NCI-H524 treated with DMSO at 0.1 percent for 48 hours (cell line): ENCODE results near the gene TBX6.

ENCODE experiments used
- DNase-seq: peaks from one replicate; lab custom pipeline; 2025; lab: John Stamatoyannopoulos, UW

TBX6 gene

DNA sequence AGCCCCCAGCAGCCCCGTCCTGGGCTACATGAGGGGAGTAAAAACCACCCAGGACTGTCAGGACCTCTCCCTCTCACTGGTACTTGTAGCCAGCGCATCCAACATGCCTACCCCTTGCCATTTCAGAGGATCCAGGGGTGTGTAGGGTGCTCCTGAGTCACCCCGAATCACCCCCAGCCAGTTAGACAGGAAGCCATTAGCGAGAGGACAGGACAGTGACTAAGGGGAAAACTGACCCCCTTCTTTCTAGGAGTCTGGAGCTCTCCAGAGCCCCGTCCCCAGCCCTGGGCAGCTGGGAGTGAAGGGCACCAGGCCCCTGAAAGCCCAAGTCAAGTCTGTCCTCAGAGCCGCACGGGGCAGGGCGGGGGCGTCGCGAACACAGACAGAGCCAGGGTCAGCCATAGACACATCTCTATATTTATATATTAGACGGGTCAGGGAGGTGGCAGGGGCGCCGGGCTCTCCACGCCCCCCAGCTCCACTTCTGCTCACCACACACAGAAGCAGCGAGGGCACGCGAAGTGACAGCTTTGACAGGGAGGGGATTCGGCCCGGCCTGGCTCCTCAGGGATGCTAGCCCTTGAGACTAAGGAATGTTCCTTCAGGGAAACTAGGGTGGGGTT, 22.1 kb upstream of the TBX6 start:
- no peak for DNase-seq

- no peak for DNase-seq
Measured at GRCh38 chr16:30113031-30113710, 21.4 kb upstream of the TBX6 start, which contains the start of gene GDPD3. TSS of gene GDPD3 (minus strand) at chr16:30113537. CDS start at chr16:30113478, 59 bp downstream.

- no peak for DNase-seq
Measured at GRCh38 chr16:30112197-30113030, 20.7 kb upstream of the TBX6 start.

- DNase-seq, result peak; percentile 80
Measured at GRCh38 chr16:30110661-30111060, 18.9 kb upstream of the TBX6 start.

DNA sequence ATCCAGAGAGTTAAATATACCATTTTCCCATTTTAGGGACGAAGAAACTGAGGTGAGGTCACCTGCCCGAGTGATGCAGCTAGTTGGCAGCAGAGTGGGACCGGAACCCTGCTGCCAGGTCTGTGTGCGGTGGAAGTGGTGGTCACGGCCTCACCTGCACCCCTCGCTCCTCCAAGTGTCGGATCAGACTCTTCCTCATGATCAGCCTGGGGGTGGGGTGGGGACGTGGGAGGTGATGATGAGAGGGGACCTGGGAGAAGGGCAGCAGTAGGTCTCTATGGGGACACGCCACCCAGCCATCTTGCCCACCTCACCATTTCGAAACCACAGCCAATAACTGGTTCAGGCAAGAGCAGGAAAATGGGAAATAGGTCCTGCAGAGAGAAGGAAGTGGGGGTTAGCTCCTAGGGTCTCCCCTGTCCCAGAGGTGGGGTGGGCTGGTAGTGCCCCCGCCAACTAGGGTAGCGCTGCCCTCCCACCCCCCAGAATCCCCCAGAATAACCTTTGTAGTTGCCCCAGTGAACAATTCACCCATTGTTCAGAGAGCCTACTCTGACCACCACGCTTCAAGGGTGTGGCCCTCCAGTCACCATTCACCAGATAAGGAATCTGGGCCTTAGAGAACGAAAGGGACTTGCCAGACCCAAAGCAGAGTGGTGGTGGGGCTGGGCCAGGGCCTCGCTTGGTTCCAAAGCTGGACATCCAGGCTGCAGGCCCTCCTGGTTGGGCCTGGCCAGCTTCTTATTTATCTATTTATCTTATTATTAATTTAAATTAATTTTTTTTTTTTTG, 16.5 kb upstream of the TBX6 start:
- no peak for DNase-seq

- no peak for DNase-seq
Measured at GRCh38 chr16:30104492-30104891, 12.8 kb upstream of the TBX6 start.

DNA sequence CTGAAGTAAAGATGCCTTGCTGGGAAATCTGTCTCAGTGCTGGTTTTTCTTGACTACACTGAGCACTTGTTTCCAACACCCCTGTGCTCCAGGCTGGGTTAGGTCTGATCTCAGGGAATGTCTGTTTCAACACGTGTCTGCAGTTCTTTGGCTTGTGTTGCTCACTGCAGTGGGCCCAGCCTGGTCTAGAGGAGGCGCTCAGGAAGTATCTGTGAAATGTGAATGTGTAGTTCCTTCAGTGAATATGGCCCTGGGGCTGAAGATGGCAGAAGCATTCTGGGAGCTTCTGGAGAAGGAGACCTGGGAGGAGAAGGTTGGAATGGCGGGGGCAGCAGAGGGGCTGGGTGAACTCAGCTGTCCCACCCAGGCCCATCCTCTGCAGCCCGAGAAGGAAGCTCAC, 12.4 kb upstream of the TBX6 start:
- DNase-seq, result no peak

- no peak for DNase-seq
Measured at GRCh38 chr16:30096862-30097563, 5.3 kb upstream of the TBX6 start.

- peak; percentile 47 for DNase-seq
Measured at GRCh38 chr16:30096105-30096861, 4.6 kb upstream of the TBX6 start, which contains the start of gene YPEL3. TSS of gene YPEL3 (minus strand) at chr16:30096213. CDS start at chr16:30095482, 731 bp downstream.

DNA sequence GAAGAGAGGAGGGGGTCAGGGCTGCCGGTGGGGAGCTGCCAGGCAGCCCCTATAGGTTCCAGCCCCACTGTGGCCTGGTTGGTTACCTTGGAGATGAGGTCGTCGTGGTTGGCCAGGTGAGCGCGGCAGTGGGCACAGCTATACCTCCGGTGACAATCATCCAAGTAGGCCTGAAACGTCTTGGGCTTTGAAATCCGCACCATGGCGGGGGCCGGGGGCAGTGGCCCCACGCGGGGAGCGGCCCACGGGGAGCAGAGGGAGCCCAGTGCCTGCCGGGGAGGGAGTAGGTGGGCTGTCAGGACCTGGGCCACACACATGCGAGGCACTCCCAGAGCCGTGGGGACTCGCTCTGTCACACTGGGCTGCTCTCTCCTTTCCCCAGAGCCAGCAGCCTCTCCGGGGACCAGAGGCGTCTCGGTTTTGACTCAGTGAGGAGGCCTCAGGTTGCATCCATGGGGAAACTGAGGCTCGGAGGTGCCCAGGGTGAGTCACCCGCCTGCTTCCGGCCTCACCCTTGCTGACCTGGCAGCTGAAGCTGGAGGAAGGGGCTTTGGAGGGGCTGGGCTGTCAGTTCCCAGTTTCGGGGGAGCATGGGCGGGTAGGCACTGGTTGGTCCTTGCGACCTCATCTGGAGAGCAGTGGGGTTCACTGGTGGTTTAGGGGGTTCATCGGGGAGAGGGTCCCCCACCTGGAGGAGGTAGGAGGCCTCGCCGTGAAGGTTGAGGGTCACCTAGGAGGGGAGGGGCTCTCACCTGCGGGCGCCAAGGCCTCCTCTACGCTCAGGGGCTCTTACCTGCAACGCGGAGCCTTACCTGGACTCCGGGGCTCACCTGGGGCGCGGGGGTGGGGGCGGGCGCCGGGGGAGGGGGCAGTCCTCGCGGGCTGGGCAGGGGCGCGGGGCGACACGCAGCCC, 3.7 kb upstream of the TBX6 start:
- DNase-seq, result no peak

GRCh38 chr16:30094541-30095165, 2.9 kb upstream of the TBX6 start:
- DNase-seq, result no peak

GRCh38 chr16:30092373-30093010, 768 bp upstream of the TBX6 start:
- DNase-seq, result peak; percentile 43

GRCh38 chr16:30090610-30091331, 953 bp downstream of the TBX6 start:
- no peak for DNase-seq

- no peak for DNase-seq
Measured at GRCh38 chr16:30088832-30089624, 2.7 kb downstream of the TBX6 start.

DNA sequence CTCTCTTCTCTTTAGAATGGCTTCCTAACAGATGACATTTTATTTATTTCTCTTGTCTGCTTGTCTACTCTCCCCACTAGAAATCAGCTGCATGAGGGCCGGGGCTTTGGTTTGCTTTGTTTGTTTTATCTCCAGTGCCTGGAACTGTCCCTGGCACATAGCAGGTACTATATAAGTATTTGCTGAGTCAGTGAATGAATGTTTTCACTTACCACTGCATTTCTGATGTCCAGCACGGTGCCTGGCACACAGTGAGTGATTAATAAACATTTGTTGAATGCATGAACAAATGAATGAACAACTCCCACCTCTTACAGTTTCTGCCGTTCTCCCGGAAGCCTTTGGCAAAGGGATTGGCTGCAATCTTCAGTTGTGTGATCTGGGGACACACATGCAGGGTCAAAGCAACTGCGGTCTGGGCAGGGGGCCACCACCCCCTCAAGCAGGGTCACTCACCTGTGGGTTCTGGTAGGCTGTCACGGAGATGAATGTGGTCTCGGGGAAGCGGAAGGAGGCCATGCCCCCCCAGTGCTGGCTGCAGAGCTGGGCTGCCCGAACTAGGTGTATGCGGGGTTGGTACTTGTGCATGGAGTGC, 3.4 kb downstream of the TBX6 start:
- no peak for DNase-seq

GRCh38 chr16:30087181-30087898, 4.4 kb downstream of the TBX6 start:
- DNase-seq, result no peak
